ENCODE results near the gene ELMO1.

- TF ChIP-seq, protein P1, sequence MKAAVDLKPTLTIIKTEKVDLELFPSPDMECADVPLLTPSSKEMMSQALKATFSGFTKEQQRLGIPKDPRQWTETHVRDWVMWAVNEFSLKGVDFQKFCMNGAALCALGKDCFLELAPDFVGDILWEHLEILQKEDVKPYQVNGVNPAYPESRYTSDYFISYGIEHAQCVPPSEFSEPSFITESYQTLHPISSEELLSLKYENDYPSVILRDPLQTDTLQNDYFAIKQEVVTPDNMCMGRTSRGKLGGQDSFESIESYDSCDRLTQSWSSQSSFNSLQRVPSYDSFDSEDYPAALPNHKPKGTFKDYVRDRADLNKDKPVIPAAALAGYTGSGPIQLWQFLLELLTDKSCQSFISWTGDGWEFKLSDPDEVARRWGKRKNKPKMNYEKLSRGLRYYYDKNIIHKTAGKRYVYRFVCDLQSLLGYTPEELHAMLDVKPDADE (IDR thresholded peaks at IDR 0.05): no peak
- TF ChIP-seq EZH2phosphoT487 (IDR thresholded peaks at IDR 0.05; ENCODE audit: unreplicated experiment) (no peak), CTCF (conservative IDR thresholded peaks at IDR 0.05; ENCODE audit: low read depth in 2 of 2) (no peak), POLR2AphosphoS5 (IDR thresholded peaks at IDR 0.05; ENCODE audit: low read depth) (no peak), NANOG (IDR thresholded peaks at IDR 0.05; ENCODE audit: borderline replicate concordance) (no peak), CREB1 (CRISPR knock-in tag; IDR thresholded peaks at IDR 0.05; ENCODE audit: low read depth) (no peak), ZNF331 (CRISPR knock-in tag; IDR thresholded peaks at IDR 0.05; ENCODE audit: low read depth) (no peak), EZH2 (IDR thresholded peaks at IDR 0.05; ENCODE audit: low read depth, unreplicated experiment) (no peak), STAT1 (IDR thresholded peaks at IDR 0.05; ENCODE audit: unreplicated experiment) (no peak)
These were observed 98.6 kb downstream of the ELMO1 start for GRCh38 chr7:37349979-37350590.

Data from GM23338 (cell line).